Thyroid gland (tissue), 4 donors: ENCODE measurements around the gene FSIP1.

Experiments used
- CTCF ChIP-seq, 6 experiments: fragments of 200-600 bp in 3 of 6; fragments of 450-650 bp in 3 of 6; sonication (generic) in 3 of 6; IDR thresholded peaks; one replicate each; pipeline ENCODE4 v1.5.1; 2016 to 2019; ENCODE audit warnings: antibody characterized with exemption in 6 of 6, mild to moderate bottlenecking in 2 of 6, inconsistent platforms in 1 of 6, moderate library complexity in 1 of 6
- POLR2A ChIP-seq, 2 donors: fragments of 450-650 bp; IDR thresholded peaks; one replicate each; pipeline ENCODE4 v1.6.1; 2017; ENCODE audit warnings: antibody characterized with exemption in 2 of 2, mild to moderate bottlenecking in 2 of 2, moderate library complexity in 1 of 2

- no peak for TF ChIP-seq CTCF (IDR thresholded peaks at IDR 0.05)
- no peak for TF ChIP-seq POLR2A (IDR thresholded peaks at IDR 0.05)
Observed at GRCh38 chr15:39638041-39638440, 144.6 kb downstream of the FSIP1 start.
